ENCODE data around the gene LIN37. TPM values are rescaled to one million over a fixed set of nuclear protein-coding genes. Genes with fewer than 3 reads are reported as not detected.
"Not testable (repeated sequence)": the region's sequence is repeated elsewhere in the genome, so short reads cannot be mapped to it uniquely, and the experiment has no call there.

Gene LIN37
- total RNA-seq, 1 experiment from 2014 or later, result 18.7 TPM

DNA sequence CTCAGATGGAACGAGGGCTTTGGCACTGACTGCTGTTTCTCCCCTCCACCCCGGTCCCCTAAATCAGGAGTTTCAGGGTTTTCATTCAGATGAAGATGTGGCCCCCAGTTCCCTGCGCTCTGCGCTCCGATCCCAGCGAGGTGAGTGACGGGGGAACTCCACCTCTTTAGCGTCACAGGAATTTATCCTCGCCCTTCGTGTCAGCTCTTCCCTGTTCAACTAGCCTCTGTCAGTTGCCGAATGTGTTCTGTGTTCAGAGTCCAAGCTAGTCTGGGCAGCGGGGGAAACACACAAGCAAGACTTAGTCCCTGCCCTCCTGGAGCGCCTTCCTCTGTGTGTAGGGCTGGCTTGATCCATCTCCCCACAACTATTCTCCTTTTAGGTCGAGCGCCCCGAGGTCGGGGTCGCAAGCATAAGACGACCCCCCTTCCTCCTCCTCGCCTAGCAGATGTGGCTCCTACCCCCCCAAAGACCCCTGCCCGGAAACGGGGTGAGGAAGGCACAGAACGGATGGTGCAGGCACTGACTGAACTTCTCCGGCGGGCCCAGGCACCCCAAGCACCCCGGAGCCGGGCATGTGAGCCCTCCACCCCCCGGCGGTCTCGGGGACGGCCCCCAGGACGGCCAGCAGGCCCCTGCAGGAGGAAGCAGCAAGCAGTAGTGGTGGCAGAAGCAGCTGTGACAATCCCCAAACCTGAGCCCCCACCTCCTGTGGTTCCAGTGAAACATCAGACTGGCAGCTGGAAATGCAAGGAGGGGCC, 28.8 kb upstream of the LIN37 start:
- DNase-seq (ENCODE audit: low read depth), result no peak

DNA sequence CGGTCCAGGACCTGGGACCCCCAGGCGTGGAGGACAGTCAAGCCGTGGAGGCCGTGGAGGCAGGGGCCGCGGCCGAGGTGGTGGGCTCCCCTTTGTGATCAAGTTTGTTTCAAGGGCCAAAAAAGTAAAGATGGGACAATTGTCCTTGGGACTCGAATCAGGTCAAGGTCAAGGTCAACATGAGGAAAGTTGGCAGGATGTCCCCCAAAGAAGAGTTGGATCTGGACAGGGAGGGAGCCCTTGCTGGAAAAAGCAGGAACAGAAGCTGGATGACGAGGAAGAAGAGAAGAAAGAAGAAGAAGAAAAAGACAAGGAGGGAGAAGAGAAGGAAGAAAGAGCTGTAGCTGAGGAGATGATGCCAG, 28.2 kb upstream of the LIN37 start:
- DNase-seq (ENCODE audit: low read depth), result no peak

DNA sequence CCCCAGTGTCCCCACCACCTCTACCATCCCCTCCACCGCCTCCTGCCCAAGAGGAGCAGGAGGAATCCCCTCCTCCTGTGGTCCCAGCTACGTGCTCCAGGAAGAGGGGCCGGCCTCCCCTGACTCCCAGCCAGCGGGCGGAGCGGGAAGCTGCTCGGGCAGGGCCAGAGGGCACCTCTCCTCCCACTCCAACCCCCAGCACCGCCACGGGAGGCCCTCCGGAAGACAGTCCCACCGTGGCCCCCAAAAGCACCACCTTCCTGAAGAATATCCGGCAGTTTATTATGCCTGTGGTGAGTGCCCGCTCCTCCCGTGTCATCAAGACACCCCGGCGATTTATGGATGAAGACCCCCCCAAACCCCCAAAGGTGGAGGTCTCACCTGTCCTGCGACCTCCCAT, 27.7 kb upstream of the LIN37 start:
- no peak for DNase-seq (ENCODE audit: low read depth)

DNA sequence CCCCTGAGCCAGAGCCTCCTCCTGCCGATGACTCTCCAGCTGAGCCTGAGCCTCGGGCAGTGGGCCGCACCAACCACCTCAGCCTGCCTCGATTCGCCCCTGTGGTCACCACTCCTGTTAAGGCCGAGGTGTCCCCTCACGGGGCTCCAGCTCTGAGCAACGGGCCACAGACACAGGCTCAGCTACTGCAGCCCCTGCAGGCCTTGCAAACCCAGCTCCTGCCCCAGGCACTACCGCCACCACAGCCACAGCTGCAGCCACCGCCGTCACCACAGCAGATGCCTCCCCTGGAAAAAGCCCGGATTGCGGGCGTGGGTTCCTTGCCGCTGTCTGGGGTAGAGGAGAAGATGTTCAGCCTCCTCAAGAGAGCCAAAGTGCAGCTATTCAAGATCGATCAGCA, 27.0 kb upstream of the LIN37 start:
- no peak for DNase-seq (ENCODE audit: low read depth)

DNA sequence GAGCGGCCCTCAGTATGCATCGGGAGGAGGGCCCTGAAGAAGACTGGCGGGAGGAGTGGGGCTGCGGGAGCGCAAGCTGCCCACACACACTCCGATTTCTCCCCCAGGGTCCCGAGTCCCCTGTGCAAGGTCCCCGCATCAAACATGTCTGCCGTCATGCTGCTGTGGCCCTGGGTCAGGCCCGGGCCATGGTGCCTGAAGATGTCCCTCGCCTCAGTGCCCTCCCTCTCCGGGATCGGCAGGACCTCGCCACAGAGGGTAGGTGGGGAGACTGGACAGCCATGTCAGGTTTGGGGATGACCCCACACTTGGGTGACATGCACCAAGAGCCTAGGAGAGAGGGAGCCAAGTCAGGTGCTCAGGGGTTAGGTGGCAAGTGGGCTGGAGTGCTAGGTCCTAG, 25.9 kb upstream of the LIN37 start:
- no peak for DNase-seq (ENCODE audit: low read depth)

- no peak for DNase-seq (ENCODE audit: low read depth)
Observed at GRCh38 chr19:35722897-35723296, 25.5 kb upstream of the LIN37 start.

DNA sequence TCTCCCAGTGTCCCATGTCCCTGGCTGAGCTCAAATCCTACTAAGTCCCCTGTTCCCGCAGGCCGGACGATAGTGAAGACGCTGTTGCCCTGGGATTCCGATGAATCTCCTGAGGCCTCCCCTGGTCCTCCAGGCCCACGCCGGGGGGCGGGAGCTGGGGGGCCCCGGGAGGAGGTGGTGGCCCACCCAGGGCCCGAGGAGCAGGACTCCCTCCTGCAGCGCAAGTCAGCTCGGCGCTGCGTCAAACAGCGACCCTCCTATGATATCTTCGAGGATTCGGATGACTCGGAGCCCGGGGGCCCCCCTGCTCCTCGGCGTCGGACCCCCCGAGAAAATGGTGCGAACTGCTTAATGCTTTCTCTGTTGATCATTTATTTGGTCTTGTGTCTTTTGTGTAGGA, 24.7 kb upstream of the LIN37 start:
- DNase-seq (ENCODE audit: low read depth), result no peak

DNA sequence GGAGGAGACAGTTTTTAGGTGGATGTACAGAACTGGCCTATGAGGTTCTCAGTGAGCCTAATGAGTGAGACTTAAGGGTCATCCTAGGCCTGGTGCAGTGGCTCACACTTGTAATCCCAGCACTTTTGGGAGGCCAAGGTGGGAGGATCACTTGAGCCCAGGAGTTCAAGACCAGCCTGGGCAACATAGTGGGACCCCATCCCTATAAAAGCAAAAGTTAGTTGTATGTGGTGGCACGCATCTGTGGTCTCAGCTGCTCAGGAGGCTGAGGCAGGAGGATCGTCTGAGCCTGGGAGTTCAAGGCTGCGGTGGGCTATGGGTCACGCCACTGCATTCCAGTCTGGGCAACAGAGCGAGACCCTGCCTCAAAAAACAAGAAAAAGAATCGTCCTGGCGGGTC, 24.2 kb upstream of the LIN37 start:
- not testable (repeated sequence) for DNase-seq (ENCODE audit: low read depth)

GRCh38 chr19:35724560-35724959, 23.8 kb upstream of the LIN37 start:
- no peak for DNase-seq (ENCODE audit: low read depth)

DNA sequence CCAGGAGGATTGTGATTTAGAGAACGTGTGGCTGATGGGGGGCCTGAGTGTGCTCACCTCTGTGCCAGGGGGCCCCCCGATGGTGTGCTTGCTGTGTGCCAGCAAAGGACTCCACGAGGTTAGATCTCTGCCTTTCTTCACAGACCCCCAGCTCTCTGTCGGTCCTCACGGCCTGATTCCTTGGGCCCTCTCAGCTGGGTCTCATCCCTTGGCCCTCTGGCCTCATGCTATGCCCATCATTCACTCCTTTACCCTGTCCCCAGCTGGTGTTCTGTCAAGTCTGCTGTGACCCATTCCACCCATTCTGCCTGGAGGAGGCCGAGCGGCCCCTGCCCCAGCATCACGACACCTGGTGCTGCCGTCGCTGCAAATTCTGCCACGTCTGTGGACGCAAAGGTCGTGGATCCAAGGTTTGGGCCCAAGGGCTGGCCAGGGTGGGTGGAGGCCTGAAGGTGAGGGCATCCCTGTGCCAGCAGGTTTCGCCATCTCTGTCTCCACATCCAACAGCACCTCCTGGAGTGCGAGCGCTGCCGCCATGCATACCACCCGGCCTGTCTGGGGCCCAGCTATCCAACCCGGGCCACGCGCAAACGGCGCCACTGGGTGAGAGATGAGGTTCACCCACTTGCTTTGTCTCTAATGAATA, 23.0 kb upstream of the LIN37 start:
- no peak for DNase-seq (ENCODE audit: low read depth)

GRCh38 chr19:35727053-35727955, 21.1 kb upstream of the LIN37 start:
- DNase-seq (ENCODE audit: low read depth), result no peak

- no peak for DNase-seq (ENCODE audit: low read depth)
Observed at GRCh38 chr19:35727956-35728706, 20.2 kb upstream of the LIN37 start.

- no peak for DNase-seq (ENCODE audit: low read depth)
Observed at GRCh38 chr19:35729021-35729420, 19.4 kb upstream of the LIN37 start.

GRCh38 chr19:35729763-35730162, 18.6 kb upstream of the LIN37 start:
- no peak for DNase-seq (ENCODE audit: low read depth)

DNA sequence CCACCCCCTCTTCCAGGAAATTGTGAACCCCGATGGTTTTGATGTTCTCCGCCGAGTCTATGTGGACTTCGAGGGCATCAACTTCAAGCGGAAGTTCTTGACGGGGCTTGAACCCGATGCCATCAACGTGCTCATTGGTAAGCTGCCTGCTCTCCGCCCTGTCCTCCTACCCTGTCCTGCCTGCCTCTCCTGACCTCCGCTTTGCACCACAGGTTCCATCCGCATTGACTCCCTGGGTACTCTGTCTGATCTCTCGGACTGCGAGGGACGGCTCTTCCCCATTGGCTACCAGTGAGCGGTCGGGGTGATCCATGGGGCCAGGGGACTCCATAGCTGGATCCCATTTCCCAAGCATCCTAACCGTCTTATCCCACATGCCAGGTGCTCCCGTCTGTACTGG, 18.1 kb upstream of the LIN37 start:
- DNase-seq (ENCODE audit: low read depth), result no peak

DNA sequence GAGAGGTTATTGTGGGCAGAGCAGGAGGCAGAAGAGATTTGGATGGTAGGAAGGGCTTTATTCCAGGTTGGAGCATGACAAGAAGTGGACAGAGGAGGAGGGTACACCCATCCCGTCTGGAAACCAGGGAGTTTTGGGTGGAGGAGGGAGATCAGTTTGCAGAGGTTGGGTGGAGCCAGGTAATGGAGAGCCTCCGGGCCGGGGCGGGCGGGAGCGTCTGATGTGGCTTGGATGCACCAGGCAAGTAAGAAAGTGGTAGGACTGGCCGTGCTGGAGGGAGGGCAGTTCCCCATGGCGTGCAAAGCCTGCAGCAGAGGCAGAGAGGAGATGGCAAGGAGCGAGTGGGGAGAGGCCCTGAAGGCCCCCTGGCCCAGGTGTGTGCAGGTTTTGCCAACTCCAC, 17.0 kb upstream of the LIN37 start:
- DNase-seq (ENCODE audit: low read depth), result no peak

DNA sequence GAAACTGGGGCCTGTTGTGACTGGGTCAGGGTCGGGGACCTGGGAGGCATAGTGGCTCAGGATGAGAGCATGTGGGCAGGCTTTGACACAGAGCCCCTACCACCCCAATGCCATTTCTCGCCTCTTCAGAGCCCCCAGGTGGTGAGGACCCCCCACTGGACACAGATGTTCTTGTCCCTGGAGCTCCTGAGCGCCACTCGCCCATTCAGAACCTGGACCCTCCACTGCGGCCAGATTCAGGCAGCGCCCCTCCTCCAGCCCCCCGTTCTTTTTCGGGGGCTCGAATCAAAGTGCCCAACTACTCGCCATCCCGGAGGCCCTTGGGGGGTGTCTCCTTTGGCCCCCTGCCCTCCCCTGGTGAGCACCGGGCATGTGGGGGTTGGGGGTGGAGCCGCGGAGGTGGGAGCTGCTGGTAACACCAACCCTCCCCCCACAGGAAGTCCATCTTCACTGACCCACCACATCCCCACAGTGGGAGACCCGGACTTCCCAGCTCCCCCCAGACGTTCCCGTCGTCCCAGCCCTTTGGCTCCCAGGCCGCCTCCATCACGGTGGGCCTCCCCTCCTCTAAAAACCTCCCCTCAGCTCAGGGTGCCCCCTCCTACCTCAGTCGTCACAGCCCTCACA, 16.5 kb upstream of the LIN37 start:
- DNase-seq (ENCODE audit: low read depth), result no peak

GRCh38 chr19:35732540-35733179, 15.7 kb upstream of the LIN37 start:
- no peak for DNase-seq (ENCODE audit: low read depth)

DNA sequence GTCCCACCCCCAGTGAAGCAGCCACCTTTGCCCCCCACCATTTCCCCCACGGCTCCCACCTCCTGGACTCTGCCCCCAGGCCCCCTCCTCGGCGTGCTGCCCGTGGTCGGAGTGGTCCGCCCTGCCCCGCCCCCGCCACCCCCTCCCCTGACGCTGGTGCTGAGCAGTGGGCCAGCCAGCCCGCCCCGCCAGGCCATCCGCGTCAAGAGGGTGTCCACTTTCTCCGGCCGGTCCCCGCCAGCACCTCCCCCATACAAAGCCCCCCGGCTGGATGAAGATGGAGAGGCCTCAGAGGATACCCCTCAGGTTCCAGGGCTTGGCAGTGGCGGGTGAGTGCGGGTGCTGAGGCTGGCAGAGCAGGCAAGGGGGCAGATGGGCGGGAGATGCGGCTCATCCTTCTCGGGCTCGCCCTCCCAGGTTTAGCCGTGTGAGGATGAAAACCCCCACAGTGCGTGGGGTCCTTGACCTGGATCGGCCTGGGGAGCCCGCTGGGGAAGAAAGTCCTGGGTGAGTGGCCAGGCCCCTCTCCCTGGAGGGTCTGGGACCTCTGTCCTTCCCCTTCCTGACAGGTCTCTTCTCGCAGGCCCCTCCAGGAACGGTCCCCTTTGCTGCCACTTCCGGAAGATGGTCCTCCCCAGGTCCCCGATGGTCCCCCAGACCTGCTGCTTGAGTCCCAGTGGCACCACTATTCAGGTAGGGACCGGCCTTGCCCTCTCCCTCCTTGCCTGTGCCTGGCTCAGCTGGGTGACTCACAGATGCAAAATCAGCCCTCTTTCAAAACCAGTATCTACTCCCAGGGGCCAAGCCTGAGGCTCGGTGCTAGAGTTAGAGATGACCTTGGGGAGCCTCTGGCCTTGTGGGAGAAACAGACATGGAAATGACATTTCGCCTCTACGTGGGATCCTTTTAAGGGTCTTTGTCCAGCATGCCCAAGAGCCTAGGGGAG, 14.9 kb upstream of the LIN37 start:
- no peak for DNase-seq (ENCODE audit: low read depth)

- no peak for DNase-seq (ENCODE audit: low read depth)
Observed at GRCh38 chr19:35734273-35734672, 14.1 kb upstream of the LIN37 start.

All from LHCN-M2 (cell line).